ENCODE data around the gene DSN1.

DSN1 gene

DNA sequence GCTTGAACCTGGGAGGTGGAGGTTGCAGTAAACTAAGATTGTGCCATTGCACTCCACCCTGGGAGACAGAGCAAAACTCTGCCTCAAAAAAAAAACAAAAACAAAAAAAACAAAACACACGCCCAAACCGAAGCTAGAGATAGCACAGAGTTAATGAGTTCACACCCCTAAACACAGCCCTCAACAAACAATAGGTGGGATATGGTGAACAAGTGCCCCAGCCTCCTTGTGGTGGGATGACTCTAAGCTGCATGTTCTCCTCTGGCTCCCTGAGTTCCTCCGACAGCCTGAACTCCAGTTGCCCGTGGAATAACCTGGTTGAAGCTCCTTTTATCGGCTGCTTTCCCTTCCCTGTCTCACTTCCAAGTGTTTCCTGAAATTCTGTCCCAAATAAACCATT is 22.1 kb upstream of the DSN1 start:
- DNase-seq (ENCODE audit: low spot score): no peak

DNA sequence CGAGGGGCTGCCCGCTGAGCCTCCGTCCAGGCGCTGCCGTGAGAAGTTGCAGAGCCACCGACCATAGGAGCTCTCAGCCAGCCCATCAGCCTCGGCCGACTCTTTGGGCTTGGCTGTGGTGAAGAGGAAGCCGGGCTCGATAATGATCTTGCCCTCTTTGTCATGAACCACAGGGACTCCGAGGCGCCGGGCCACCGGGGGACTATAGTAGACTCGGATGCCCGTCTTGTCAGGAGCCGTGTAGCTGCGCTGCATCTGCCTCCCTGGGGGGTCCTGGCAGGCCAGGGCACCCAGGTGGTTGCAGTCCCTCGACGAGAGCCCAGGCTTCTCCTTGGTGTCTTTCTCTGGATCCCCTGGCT is 20.5 kb upstream of the DSN1 start:
- no peak for DNase-seq (ENCODE audit: low spot score)

DNA sequence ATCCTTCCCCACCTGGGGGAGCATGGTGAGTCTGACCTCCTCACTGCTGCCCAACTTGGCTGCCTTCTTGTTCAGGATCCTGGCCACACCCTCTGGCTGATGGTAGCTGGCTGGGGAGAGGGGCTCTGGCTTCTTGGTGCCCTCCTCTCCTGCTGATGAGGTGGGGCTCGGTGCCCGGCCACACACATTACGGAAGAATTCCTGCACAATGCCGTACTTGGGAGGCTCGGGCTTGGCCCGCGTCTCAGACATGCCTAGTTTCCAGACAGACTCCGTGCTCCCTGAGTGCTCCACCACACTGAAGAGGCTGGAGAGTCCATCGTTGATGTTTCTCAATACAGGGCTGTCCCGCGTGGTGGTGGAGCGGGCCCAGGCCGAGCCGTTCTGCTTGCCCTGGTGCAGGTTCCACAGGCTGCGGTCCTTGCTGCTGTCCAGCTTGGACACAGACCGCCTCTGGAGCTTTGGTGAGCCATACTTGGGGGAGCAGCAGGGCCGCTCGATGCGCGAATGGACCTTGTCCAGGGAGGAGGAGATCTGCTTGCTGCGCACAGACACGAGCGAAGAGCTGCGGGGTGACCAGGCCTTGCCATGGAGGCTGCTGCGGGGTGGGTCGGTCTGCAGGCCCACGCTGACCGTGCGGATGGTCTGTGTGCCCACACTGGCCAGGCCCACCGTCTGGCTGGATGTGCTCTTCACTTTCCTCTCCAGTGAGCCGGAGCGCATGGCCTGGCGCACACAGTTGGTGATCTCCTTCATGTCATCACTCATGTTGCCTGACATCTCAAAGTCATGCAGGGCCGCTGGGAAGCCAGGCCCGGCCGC is 19.9 kb upstream of the DSN1 start:
- DNase-seq (ENCODE audit: low spot score): no peak

DNA sequence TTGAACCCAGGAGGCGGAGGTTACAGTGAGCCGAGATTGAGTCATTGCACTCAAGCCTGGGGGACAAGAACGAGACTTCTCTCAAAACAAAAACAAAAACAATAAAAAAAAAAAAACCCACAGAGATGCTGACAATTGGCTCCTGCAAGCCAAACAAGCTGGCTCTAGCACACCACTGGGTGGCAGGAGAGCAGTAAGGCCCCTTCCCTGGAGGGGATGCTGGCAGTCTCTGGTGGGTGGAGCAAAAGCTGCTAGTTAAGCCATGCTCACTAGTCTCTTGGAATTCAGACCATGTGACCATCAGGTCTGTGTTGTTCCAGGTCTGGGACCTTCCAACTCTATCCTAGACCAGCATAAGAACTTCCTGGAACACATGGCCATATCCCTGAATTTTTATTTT is 18.9 kb upstream of the DSN1 start:
- DNase-seq (ENCODE audit: low spot score): peak; percentile 58

DNA sequence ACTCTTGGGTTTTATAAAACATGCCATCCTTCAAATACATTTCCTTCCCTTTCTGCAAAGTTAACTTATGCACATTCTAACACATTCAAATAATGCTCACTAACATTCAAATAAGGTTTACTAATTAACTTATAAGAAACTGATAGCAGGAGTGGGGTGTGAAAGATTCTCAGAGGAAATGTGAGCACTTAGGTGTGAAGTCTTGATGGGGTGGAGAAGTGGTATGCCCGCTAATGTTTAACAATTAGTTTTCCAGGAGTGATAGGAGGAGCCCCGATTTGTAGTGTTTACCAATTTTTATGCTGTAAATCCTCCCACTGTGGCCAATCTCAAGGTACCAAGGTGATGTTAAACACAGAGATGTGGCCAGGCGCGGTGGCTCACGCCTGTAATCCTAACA is 18.3 kb upstream of the DSN1 start:
- no peak for DNase-seq (ENCODE audit: low spot score)

DNA sequence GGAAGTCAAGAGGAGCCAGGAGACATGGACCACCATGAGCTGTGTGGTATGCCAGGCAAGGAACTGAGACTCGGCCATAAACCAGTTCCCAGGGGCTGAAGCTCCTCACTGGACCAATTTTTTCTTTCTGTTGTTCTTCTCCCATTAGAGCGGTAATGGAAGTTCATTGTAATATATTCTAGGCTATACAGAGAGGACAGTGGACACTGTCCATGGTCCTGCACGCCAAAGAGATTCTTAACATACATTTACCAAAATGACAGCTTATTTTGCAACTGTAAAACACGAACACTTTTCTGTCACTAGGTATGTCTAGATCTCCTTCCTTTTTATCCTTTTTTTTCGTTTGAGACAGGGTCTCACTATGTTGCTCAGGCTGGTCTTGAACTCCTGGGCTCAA is 13.1 kb upstream of the DSN1 start:
- no peak for DNase-seq (ENCODE audit: low spot score)

DNA sequence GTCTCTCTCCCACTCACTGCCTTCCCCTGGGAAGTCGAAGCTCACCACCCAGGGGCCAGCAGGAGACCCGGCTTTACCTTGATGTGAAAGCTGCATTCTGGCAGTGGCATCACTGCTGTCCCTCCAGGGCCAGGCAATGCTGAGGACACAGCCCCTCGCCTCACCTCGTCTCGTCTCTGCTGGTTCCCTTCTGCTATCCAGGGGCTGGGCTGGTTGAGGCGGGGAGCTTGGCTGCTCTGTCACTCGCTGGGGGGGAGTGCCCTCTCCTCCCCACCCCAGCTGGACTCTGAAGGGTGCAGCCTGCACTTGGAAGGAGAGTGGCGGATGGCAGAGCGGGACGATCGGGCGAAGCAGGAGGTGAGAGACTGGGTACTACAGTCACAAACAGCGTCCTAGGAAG is 12.7 kb upstream of the DSN1 start:
- no peak for DNase-seq (ENCODE audit: low spot score)

DNA sequence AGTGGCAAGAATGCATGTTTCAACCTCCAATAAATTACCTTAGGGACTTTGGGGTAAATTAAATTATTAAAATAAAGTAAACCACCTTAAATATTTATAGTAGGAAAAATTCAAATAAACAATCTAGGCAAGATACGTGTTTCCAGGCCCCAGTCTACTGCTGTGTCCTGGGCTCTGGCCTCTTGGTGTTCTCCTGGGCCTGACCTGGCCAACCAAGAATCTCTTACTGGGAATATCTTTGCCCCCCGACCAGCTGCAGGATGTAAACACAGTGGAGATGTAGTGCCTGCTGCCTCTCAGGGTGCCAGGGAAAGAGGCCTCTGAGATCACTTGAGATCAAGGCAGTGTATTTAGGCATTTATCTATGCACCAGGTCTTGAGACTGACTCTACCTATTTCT is 11.7 kb upstream of the DSN1 start:
- no peak for DNase-seq (ENCODE audit: low spot score)

DNA sequence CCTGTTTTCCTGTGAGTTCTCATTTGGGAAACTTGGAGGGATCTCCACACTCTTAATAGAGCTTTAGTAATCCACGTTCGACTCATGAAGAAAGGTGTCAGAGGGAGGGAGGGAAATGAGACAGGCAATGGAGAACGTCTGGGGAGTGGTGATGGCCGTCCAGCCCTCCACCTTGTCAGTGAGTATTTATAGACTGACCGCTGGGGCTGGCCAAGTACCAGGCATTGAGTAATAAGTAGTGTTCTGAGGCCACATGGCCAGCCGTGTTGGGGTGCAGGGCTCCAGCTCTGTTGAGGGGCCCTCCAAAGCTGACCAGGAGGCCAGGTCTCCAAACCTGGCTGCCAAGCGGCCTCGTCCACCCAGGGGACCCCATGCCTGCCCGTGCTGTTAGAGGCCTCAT is 11.3 kb upstream of the DSN1 start:
- DNase-seq (ENCODE audit: low spot score): no peak

DNA sequence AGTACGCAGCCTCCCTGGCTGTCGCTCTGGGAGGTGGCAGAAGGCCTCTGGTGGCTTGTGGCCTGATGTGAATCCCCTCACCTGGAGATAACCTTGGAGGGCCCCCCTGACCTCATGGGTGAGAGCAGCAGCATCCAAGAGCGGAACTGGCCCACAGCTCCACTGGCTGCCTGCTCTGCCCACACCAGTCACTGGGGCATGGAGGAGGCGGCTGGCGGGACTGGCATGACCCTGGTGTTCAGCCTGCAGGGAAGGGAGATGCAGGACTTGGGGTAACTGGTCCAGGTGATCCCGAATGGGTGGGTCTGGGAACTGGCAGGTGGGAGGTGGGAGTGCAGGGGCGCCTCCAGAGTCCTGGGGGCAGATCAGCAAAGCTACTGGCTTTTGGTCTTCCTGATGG is 10.6 kb upstream of the DSN1 start:
- no peak for DNase-seq (ENCODE audit: low spot score)

DNA sequence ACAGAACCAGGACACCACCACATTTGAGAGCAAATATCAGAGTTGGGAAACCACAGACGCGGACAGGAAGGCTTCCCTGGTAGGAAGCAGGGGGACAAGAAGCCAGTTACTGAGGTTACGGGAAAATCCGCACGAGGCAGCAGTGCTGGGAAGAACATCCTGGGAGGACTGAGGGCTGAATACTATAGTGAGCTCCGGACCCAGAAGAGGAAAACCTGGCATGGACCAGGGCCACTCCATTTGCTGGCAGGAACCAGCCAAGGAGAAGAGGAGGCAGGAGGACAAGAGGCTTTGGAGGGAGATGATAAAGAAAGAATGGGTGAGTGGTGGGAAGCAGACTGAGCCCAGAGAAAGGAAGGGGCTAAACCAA is 6.1 kb upstream of the DSN1 start:
- no peak for DNase-seq (ENCODE audit: low spot score)

DNA sequence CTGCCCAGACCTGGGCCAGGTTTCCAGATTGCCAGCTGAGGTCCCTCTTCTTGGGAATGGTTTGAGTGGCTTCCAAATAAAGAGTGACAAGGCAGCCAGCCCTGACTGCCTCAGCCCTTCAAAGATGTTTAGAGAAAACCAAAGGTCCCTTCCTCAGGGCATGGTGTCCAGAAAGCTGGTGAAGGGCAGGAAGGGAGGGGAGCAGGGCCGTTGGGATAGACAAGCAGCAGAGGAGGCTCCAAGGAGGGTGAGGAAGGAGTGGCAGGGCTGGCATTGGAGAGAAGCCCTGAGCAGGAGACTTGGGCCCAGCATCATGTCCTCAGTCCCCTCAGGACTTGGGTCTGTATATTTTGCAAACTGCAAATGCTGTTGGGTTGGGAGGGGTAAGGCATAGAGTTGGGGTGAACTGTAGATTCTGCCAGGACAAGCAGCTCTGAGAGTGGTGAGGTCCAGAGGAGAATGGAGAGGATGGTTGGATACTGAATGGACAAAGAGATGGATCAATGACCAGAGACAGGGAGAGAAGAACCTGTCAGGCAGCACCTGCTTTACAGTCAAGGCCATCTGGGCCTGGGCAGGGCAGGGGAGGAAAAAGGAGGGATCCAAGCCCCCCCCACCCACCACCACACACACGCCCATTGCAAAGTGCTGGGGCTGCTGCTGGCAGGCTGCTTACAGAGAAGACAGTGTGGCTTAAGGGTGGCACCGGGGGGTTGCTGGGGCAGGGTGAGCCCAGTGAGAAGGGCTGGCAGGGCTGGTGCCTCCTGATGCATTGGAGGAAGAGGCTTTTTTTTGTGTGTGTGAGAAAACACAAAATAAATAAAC is 5.5 kb upstream of the DSN1 start:
- no peak for DNase-seq (ENCODE audit: low spot score)

DNA sequence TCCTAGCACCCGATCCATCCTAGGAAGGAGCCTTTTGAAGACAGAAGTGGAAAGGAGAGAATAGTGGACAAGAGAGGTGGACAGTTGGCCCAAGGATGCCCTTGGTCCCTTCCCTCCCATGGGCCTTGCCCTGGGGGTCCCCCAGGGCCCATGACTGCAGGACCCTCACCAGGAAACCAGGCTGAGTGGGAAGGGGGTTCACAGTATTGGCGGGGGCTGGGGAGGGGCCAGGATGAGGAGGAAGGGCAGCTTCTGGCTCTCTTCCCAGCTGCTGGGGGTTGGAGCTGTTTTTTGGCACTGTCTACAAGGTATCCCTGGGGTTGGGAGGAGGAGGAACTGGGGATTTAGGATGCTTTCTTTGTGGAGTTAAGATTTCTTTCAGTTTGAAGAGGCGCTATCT is 4.0 kb upstream of the DSN1 start:
- DNase-seq (ENCODE audit: low spot score): no peak

DNA sequence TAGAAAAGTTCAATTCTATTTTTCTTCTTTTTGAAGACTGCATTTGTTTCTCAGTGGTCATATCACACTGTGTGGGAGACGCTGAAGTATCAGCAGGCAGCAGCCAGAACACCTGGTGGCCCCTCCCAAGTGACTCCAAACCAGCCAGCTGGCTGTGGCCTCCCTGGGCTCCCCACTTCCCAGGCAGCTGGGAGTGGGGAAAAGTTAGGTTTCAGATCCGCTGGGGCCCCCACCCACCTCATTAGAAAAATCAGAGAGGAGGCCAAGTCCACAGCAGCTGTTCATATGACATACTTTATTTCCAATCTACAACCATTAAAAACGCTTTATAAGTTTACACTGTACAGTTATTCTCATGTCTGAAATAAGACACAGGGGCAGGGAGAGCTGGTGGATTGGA is 3.6 kb upstream of the DSN1 start:
- DNase-seq (ENCODE audit: low spot score): no peak

DNA sequence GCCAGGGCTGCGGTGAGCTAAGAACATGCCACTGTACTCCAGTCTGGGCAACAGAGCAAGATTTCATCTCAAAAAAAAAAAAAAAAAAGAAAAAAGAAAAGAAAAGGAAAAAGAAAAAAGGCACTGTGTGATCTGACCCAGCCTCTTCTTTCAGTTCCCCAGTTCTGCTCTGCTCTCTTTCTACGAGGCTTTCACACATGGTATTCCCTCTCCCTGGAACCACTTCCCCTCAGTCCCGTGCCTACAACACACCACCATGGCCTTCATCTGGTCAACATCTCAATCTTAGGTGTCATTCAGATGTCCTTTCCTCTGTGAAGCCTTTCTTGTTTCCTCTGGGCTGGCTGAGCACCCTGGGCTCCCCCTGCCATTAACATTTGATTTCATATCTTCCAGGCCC is 2.3 kb upstream of the DSN1 start:
- DNase-seq (ENCODE audit: low spot score): no peak

DNA sequence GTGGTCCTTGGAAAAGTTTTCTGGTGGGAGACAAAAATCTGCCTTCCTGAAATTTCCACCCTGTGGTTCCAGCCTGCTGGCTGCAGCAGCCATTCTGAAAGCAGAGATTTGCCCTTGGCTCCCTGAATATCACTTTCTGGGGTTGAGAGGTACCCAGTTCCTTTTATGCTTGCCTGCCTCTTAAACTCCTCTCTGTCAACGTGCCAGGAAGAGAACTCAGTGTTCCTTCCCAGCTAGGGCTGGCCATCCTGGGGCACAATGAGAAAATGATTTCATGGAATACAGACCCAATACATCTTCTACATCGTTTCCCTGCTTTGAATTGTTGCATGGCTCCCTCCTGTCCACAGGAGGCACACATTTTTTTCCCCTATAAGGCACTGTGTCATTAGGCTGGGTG is 1.6 kb upstream of the DSN1 start:
- no peak for DNase-seq (ENCODE audit: low spot score)

DNA sequence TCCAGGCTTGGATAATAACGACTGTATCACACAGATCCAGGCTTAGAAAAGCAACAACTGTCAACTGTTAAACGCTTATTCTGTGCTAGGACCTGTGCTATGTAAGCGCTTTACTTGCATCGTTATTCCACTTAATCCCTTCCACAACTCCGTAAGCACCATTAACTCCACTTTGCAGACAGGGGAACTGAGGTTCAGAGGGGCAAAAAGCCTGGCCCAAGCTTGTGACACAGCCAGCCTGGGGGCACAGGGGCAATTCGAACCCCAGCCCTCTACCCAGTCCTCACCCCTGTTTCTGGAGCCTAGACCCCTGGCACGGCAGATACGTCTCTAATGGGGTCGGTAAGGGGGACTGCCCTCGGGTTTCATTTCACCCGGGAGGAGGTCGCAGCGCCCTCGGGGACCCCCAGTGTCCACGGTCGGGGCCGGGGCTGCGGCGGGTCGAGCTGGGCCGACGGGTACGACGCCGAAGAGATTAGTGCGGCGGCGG is 411 bp downstream of the DSN1 start:
- no peak for DNase-seq (ENCODE audit: low spot score)

DNA sequence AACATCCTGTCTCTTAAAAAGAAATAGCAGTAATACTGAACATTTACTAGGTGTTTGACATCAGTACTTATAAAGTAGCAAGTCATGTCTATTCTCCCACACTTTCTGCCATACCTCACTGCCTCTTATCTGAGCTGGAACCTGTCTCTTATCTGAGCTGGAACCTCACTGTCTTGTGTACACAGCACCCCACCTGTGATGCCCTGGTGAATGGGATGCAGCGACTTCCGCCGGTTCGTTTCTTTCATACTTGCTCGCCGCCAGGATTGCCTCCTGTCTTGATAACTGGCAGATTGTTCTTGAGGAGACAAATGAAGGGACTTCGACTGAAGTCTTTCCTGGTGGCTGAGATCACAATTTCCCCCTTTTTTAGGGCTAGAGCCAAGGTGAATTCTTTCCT is 2.9 kb downstream of the DSN1 start:
- DNase-seq (ENCODE audit: low spot score): no peak

DNA sequence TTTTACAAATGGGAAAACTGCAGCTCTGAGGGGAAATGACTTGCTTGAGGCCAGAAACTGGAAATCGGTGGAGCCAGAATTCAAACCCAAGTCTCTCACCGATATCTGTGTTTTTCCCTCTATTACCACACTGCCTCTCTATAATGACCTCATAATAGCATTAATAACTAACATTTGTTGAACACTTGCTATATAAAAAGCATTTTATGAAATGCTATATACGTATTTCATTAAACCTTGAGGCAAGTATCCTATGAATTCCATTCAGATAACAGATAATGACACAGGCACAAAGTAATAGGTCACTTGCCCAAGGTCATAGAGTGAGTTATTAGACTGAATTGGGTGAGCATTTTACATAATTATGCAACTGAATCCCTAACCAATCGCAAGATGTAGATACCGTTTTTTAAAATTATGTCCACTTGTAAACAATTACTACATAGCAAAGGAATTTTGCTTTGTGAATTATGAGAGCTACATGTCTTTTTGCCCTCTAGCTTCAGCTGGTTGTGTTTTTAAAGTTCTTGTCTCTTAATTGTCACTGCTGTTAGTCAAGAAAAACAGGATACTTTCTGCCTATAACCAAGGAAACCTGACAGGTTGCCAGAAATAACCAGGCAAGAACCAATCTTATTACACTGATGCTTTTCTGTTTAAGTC is 4.7 kb downstream of the DSN1 start:
- DNase-seq (ENCODE audit: low spot score): no peak

DNA sequence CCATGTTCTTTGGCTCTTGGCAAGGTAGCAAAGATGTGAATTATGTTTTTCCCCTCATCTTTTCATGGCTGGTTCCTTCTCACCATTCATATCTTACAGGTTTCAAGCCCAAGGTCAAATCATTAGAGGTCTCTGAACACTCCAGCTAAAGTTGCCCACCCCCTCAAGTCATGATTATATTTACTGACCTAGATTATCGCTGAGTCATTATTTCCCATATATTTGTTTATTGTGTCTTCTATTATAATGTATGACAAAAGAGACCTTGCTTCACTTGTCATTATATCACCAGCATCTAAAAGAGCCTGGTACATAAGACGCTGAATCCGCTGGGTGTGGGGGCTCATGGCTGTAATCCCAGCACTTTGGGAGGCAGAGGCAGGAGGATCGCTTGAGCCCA is 12.4 kb downstream of the DSN1 start:
- DNase-seq (ENCODE audit: low spot score): no peak

DNA sequence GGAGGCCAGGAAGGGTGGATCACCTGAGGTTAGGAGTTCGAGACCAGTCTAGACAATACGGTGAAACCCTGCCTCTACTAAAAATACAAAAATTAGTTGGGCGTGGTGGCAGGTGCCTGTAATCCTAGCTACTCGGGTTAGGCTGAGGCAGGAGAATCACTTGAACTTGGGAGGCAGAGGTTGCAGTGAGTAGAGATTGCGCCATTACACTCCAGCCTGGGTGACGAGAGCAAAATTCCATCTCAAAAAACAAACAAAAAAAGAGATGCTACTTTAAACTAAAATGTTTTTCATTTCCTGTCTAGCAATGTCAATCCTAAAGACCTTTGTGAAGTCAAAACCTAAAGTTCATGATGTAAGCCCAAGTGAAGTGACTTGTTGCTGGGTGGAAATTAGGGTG is 12.9 kb downstream of the DSN1 start:
- no peak for DNase-seq (ENCODE audit: low spot score)

DNA sequence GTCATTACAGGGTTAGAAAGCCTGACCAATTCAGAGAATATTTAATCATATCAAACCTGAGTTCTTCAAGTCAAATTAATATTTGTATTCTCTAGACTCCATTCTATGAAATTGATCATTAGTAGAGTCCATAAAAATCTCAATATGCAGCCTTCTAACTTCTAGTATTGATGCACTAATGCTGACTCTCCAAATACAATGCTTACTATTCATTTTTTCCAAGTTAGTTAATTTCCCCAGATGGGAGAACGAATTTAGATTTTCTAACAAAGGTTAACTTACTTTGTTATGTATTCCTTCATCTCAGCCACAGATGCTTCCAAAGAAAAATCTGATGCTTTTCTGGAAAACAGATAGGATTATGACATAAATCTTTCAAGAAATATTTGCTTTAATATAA is 15.3 kb downstream of the DSN1 start:
- no peak for DNase-seq (ENCODE audit: low spot score)

DNA sequence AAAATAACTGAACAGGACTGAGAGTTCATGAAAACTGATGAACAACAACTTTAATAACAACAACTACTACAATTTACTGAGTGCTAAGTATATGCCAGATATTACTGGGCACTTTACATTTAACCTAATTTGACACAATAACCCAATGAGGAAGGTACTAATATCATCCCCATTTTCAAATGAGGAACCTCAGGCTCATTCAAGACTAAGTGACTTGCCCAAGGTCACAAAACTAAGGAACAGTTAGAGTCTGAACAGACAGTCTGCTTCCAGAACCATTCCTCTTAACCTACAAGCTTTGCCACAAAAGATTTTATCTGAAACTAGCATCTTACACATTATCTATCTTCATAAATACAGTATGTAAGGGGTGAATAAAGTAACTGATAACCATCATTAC is 17.1 kb downstream of the DSN1 start:
- no peak for DNase-seq (ENCODE audit: low spot score)

Data from kidney capillary endothelial cell (primary cell).